ENCODE results near the gene BTG1.

The BTG1 gene

DNA sequence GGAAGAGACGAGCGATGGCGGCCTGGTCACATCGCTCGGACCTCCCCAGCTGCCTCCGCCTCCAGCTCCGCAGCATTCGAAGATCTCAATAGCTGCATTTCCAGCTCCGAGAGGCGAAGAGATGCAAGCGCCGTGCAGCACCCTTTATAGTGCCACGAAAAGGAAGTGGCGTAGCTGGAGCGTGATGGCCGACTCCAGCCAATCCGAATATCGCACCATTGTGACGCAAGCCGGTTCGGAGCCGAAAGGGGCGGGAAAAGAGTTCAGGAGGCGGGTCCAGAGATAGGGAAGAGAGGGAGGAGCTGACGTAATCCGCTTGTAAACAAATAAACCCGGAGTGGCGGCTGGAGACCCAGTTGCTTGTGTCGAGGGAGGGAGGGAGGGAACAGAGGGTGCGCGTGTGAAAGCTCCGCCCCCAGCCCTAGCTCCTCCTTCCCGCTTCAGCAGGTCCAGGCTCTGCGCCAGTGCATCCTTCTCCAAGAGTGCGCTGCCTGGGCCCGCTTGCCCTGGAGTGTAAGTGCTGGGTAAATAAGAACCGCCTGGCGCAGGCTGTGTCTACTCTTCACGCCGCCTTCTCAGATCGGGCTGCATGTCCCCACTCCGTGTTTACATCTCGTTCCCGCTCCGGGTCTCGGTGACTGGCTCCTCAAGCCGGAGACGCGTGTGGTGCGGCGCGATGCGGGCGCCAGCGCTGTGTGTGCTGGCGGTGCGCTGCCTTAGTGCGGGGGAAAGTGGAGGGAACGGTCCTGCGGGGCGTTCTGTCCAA lies at the start of gene BTG1:
TSS of gene BTG1 (minus strand) at position 116 of the 766 bp plus-strand sequence. CDS start 311 bp downstream, outside the sequence.
- in situ Hi-C loops (cut with MboI; ENCODE audit: low pct_unique_long_range_greater_than_20kb, low sequenced_read_pairs, unreplicated experiment), result loop anchor here (25.0 kb wide), 2 partner anchors 559 to 759 kb away; no protein-coding TSS in a partner anchor
- peak; percentile 98 for DNase-seq (ENCODE audit: low spot score)

GRCh38 chr12:92194561-92194960 lies 48.9 kb upstream of the BTG1 start:
- in situ Hi-C loops (cut with MboI; ENCODE audit: low pct_unique_long_range_greater_than_20kb, low sequenced_read_pairs, unreplicated experiment), result no loop called here
- DNase-seq (ENCODE audit: low spot score), result no peak
- TF ChIP-seq, protein P1, sequence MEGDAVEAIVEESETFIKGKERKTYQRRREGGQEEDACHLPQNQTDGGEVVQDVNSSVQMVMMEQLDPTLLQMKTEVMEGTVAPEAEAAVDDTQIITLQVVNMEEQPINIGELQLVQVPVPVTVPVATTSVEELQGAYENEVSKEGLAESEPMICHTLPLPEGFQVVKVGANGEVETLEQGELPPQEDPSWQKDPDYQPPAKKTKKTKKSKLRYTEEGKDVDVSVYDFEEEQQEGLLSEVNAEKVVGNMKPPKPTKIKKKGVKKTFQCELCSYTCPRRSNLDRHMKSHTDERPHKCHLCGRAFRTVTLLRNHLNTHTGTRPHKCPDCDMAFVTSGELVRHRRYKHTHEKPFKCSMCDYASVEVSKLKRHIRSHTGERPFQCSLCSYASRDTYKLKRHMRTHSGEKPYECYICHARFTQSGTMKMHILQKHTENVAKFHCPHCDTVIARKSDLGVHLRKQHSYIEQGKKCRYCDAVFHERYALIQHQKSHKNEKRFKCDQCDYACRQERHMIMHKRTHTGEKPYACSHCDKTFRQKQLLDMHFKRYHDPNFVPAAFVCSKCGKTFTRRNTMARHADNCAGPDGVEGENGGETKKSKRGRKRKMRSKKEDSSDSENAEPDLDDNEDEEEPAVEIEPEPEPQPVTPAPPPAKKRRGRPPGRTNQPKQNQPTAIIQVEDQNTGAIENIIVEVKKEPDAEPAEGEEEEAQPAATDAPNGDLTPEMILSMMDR (IDR thresholded peaks at IDR 0.05; ENCODE audit: extremely low read depth, insufficient read depth, missing control alignments), result no peak

More for the DNA sequence above, at the start of gene BTG1:
- TF ChIP-seq, protein P1 (IDR thresholded peaks at IDR 0.05; ENCODE audit: extremely low read depth, insufficient read depth, missing control alignments), result no peak

GRCh38 chr12:92193846-92194245 lies 48.2 kb upstream of the BTG1 start:
- in situ Hi-C loops (cut with MboI; ENCODE audit: low pct_unique_long_range_greater_than_20kb, low sequenced_read_pairs, unreplicated experiment), result no loop called here
- no peak for DNase-seq (ENCODE audit: low spot score)
- TF ChIP-seq, protein P1 (IDR thresholded peaks at IDR 0.05; ENCODE audit: extremely low read depth, insufficient read depth, missing control alignments), result no peak

GRCh38 chr12:92193063-92193462 lies 47.4 kb upstream of the BTG1 start:
- TF ChIP-seq, protein P1 (IDR thresholded peaks at IDR 0.05; ENCODE audit: extremely low read depth, insufficient read depth, missing control alignments), result no peak
- in situ Hi-C loops (cut with MboI; ENCODE audit: low pct_unique_long_range_greater_than_20kb, low sequenced_read_pairs, unreplicated experiment), result no loop called here

DNA sequence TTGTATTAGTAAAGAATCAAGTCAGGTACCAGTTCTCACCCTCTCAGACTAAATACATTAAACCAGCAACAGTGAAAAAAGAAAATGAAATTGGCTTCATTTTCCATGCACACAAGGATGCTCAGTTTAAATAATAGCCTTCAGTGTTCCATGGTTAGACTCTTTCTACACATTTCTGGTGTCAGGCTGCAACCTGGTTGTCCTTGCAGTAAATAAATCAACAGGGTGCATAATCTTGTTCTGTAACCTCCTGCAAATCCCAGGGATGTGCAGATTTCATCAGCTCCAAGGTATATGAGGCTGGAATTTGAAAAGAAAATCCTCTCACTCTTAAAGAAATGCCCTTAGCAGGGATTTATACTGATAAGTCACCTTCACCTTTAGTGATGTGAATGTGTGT lies 46.7 kb upstream of the BTG1 start:
- TF ChIP-seq, protein P1 (IDR thresholded peaks at IDR 0.05; ENCODE audit: extremely low read depth, insufficient read depth, missing control alignments), result no peak
- DNase-seq (ENCODE audit: low spot score), result no peak
- in situ Hi-C loops (cut with MboI; ENCODE audit: low pct_unique_long_range_greater_than_20kb, low sequenced_read_pairs, unreplicated experiment), result no loop called here

More at GRCh38 chr12:92193063-92193462, 47.4 kb upstream of the BTG1 start:
- no peak for DNase-seq (ENCODE audit: low spot score)

- in situ Hi-C loops (cut with MboI; ENCODE audit: low pct_unique_long_range_greater_than_20kb, low sequenced_read_pairs, unreplicated experiment), result no loop called here
- DNase-seq (ENCODE audit: low spot score), result no peak
- TF ChIP-seq, protein P1 (IDR thresholded peaks at IDR 0.05; ENCODE audit: extremely low read depth, insufficient read depth, missing control alignments), result no peak
These were observed 45.4 kb upstream of the BTG1 start for GRCh38 chr12:92191061-92191460.
